GM19025 (cell line): ENCODE data around the gene FANCC.
A peak's percentile ranks its signal among the peaks of the same experiment; 100 is the strongest.

ENCODE experiments used
- ATAC-seq: cut with Tn5 transposase; IDR thresholded peaks from one replicate; pipeline ENCODE4 v1.9.1; 2021; ENCODE audit warnings: mild to moderate bottlenecking, low read depth, moderate library complexity; ENCODE audit not compliant: unreplicated experiment

FANCC gene, protein sequence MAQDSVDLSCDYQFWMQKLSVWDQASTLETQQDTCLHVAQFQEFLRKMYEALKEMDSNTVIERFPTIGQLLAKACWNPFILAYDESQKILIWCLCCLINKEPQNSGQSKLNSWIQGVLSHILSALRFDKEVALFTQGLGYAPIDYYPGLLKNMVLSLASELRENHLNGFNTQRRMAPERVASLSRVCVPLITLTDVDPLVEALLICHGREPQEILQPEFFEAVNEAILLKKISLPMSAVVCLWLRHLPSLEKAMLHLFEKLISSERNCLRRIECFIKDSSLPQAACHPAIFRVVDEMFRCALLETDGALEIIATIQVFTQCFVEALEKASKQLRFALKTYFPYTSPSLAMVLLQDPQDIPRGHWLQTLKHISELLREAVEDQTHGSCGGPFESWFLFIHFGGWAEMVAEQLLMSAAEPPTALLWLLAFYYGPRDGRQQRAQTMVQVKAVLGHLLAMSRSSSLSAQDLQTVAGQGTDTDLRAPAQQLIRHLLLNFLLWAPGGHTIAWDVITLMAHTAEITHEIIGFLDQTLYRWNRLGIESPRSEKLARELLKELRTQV

DNA sequence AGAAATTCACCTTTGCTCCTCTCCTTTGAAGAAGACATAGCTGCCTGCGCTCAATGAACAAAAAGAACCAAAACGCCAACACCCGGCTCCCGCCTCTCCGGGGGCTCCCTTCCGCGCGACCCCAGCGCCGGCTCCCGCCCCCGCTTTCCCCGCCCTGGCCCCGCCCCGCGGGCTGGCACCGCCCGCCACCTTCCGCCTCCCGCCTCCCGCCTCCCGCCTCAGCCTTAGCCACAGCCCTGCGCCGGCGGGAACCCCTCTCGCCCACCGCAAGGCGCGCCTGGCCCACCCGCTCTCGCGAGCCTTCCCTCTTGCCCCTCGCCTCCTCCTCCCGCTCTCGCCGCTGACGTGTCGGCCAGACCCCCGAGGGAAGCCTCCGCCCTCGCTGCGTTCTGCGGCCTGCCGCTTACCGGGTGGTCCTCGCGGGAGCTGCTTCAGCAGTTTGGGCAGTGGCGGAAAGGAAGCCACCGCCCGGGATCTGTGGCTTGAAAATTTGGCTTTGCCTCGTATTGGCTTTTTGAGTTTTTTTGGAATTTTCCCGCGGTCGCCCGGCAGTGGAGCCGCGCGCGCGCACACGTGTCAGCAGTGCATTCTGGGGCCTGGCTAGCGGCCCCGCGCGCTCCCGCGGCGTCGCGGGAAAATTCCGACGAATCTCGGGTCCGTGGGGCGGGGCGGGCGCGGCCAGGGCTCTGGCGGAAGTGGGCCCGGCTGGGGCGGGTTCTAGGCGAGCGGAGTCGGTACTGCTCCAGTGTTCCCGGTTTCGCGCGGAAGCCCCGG lies at the start of gene FANCC:
Gene FANCC, minus strand, starts transcription at position 591 of the 774 bp plus-strand sequence. CDS start 68,418 bp downstream, outside the sequence.
- peak; percentile 66 for ATAC-seq

DNA sequence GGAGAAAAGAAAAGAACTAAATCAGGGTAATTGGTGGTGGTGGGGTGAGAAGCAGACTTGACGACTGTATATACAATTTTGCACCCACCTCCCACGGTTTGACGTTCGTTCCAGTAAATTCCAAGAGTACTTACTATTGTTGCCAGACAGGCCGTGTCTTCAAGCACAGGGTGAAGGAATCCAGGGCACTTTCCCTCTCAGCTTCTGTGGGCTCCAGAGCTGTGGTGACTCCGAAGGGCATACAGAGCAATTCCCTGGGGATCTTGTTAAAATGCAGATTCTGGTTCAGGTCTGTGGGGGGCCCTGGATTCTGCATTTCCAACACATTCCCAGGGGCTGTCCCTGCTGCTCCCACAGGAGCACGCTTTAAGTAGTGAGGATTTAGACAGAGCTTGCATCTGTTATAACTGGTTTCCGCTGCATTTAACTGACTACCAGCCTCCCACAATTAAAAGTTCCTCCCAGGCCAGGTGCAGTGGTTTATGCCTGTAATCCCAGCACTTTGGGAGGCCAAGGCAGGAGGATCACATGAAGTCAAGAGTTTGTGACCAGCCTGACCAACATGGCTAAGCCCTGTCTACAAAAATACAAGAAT lies 49.3 kb upstream of the FANCC start:
- ATAC-seq: no peak

DNA sequence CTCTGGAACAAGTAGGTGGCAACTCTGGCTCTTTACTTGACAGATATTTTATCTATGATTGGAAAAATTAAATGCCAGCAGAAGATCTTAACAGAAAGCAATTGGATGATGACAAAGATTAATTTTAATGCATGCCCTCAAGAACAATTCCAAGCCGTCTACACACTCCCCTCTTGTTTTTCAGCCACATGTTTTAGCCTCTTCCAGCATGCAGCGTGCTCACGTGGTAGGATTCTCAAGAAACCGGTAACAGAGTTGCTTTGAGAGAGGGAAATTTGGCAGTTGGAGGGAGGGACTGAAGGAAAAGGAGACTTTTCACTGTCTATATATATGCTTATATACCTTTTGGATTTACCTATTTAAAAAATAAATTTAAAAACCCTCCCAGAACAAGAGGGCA lies 48.3 kb upstream of the FANCC start:
- ATAC-seq: no peak

DNA sequence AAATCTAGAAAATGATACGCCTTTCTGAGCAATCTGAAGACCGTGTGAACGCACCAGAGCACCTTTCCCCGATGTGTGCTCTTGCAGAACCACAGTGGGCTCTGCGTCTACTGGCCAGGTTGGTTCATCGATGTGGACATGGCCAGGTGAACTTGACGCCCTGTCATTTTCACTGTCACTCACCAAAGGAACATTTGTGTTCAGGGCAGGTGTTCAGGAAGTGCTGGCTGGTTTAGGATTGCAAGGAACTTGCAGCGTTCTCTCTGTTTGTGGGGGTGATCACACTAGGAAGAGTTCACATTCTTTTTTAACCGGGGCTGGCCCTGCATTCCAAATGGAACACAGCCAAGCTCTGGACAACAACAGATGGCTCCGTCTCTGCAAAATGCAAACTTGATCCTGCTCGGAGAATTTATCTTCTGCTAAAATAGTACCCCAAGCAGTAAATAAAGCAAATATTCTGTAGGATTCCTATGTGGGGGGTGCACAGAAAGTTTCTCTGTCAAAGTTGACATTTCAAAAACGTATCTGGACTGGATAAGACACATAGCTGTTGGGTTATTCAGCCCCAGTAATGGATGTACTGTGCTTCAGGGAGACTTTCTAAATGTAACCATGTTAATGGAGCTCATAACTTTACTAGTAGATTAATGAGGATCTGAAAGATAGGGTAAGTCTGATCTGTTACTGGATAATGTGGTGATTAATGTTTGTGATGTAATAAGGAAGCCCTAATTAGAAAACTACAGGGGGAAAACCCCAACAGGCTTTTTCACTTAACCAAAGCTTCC lies 45.7 kb upstream of the FANCC start:
- ATAC-seq: no peak

- no peak for ATAC-seq
These were observed 43.4 kb upstream of the FANCC start for GRCh38 chr9:95360866-95361265.

GRCh38 chr9:95357316-95357715 lies 39.8 kb upstream of the FANCC start:
- no peak for ATAC-seq

- no peak for ATAC-seq
These were observed 38.0 kb upstream of the FANCC start for GRCh38 chr9:95355500-95355899.

DNA sequence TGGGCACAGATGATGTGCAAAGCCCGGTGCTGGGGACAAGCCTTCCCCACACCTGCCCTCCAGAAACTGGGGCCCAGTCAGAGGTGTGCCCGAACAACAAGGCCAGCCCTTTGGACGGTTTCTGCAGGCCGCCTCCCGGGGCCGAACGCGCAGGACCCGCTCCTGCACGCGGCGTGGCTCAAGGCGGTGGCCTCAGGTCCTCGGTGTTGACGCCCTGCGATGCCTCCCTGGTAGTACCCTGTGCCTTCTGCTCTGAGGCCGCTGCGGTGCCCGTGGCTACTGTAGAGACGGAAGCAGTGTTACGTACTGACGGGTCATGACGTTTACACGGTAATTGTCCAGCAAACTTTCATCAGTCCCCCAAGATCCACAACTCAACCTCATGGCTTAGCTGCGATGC lies 33.5 kb upstream of the FANCC start:
- ATAC-seq: no peak

DNA sequence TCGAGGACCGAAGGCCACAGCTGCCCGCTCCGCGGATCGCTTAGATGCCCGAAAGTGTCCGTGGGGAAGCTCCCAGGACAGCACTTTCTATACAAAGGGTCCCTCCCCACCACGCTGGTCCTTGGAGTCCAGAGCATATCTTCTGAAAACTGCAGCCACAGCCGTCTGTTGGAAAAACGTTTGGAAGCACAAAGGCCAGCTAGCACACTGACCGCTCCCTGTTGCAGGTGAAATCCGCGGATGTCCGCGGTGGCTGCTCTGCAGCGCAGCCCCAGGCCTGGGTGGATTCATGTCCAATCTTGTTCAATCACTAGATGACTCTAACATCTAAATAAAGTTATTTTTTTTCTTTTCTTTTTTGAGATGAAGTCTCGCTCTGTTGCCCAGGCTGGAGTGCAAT lies 32.8 kb upstream of the FANCC start:
- ATAC-seq: no peak

DNA sequence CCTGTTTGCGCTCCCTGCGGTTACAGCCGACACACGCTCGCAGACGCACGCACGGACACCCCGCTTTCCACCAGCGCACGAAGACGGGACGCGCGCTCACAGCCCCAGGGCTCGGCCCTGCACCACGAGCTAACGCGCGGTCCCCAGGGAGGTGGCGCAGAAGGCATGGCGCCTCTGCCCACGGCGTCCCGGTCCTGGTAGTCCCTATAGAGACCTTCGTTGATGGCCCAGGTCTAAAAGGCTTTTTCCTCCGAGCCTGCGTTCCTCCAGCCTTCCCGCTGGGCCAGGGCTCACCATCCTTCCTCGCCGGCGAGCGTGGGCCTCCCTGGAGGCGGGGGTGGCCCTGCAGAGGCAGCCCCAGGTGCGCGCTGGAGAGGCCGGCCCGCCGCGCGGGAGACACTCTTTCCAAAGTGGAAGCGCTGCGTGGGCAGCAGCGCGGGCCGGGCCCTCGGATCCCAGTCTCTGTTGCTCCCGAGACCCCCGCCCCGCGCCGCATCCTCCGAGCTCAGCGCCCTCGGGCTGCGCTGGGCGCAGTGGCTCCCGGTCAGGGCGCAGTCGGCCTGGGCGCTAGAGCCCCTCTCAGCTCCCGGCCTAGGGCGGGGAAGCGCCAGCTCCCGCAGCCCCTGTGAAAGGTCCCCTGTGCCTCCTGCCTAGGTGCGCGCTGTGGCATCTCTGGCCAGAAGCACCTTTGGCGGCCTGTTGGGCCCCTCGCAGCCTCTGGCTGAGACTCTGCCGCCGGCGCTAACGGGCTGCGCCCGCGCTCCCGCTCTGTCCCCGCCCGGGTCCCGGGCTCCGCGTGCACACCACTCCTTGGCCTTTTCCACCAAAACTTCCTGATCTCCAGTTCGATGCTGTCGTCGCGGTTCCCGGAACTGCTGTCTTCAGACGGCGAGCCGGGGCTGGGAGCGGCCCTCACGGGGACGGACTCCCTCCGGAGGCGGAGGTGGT lies 31.9 kb upstream of the FANCC start:
- ATAC-seq: no peak

GRCh38 chr9:95346021-95346420 lies 28.5 kb upstream of the FANCC start:
- no peak for ATAC-seq

DNA sequence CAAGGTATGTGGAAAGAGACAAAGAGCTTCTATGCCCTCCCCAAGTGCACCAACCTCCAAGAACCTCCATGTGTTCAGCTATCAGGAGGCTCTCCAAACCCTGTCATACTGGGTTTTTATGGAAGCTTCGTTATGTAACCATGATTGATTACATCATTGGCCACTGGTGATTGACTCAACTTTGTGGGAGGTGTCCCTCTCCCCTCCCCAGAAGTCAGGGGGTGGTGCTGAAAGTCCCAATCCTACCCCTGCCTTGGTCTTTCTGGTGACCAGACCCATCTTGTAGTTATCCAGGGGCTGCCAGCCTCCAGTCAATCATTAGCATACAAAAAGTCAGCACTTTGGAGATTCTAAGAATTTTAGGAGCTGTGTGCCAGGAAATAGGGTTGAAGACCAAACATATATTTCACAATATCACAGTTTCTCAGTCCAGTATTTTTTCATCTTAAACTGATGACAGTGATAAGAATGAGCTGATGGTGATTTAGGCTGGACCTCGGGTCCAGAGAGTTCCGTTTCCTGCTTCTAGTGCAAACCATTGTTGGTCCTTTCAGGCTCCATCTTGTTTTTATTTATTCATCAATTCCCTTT lies 27.3 kb upstream of the FANCC start:
- ATAC-seq: no peak

DNA sequence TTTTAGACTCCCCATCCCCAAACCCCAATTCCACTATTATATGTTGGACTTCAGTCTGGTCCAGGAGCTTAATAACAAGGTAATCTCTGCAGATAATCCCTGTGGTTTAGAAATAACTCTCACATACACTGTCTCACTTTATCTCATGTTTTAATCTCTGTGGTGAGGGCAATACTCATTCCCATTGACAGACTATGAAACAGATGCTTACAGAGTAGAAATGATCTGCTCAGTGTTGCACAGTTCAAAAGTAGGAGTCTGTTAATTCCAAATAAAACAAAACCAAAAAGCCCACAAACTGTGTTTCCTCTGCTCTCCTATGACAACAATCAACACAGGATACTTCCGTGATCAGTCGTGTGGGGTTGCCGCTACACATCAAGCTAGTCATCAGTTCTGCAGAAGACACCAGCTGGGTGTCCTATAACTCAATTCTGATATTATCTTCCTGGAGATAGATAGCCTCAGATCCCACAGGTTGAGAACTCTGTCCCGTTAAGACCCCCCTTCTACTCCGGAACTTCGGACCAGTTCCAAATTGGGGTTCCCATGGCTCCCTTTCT lies 26.3 kb upstream of the FANCC start:
- ATAC-seq: no peak

DNA sequence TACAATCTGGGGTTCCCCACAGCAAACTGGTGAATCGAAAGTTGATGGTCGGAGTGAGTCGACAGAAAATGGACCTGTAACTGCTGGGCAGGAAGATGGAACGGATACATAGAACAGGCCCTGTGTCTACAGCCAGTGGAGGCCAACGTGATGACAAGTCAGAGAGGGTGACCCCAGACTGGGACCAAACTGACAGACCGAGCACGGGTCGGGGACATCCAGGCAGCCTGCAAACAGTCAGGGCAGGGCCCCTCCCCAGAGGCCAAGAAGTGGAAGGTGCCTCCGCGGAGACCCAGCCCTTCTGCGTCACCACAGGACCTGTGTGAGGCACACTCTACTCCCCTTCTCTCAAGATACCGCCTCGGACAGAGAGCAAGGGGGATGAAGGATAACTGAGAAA lies 25.1 kb upstream of the FANCC start:
- no peak for ATAC-seq

- no peak for ATAC-seq
These were observed 23.9 kb upstream of the FANCC start for GRCh38 chr9:95341293-95341962.

DNA sequence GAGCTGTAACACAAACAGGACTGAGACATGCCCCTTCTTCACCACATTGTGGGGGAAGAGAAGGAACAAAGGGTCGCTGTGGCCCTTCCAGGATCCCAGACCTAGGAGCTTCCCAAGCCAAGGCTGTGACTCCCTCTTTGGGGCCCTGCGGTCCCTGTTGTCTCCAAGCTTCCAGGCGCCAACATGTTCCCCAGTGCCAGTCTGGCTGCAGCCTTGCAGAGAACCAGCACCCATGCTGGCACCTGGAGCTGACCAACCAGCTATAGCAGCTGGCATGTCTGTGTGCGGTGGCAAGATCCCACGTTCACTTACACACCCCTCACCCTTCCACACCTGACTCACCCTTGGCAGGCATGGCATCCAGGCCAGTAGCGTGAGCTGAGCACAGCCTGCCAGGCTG lies 20.7 kb upstream of the FANCC start:
- no peak for ATAC-seq

DNA sequence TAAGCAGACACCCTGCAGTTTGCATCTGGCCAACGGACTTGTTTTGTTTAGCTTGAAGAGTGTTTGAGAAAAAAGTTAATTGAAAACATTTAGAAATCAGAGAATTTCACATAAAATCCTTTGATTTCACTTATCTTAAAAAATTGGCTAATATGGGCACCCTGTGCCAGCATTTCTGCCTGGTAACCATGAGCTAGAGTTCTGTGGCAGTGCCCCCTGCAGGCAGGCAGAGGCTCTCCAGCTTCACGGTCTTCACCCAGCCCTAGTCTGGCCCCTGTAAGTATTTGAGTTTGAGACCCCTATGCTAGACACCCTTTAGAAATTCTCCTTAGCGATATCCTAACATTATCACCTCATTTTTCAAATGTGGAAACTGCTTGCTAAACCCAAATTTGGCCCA lies 18.8 kb upstream of the FANCC start:
- no peak for ATAC-seq

DNA sequence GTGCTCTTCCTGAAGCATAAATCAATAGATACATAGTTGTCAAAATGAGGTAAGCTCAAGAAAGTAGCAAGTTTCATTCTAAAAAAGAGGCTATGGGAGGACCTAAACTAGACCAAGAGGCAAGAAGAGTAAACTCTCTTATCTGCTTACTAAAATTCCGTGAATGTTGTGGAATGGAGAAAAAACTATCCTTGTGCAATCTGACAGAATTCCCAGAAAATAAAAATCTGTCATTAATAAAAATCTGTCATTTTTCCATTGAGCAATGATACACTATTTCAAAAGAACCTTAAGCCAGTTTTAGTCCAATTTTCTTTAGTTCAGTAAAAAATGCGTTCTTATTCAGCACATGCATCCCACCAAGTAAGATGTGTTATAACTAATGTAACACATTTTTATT lies 15.9 kb upstream of the FANCC start:
- no peak for ATAC-seq
